CD4-positive, alpha-beta T cell (primary cell): Measurements from ENCODE around the gene FNIP1. TPM values are rescaled to one million over a fixed set of nuclear protein-coding genes. Genes with fewer than 3 reads are reported as not detected.
"Not testable (repeated sequence)": the region's sequence is repeated elsewhere in the genome, so short reads cannot be mapped to it uniquely, and the experiment has no call there.

Source experiments
- ATAC-seq: fragments of 200-7000 bp; cut with Tn5 transposase; one replicate; pipeline ENCODE4 v1.10.0; 2022; ENCODE audit warnings: mild to moderate bottlenecking; ENCODE audit not compliant: poor library complexity
- CTCF ChIA-PET: fragments of 350-600 bp; sonication (Branson Sonifier 250); formaldehyde crosslinking; loops from one replicate; lab custom pipeline; 2021; ENCODE audit warnings: antibody characterized with exemption, inconsistent platforms; lab: Charles Lee
- POLR2A ChIA-PET: fragments of 350-600 bp; sonication (Branson Sonifier 250); formaldehyde crosslinking; loops from one replicate; lab custom pipeline; 2021; ENCODE audit warnings: antibody characterized with exemption, inconsistent platforms; lab: Charles Lee
- DNase-seq, 14 experiments: peaks; one replicate each; pipeline ENCODE4 v3.0.0-alpha.2; 2013 to 2020; ENCODE audit warnings: mixed read lengths in 2 of 14
- H3K27ac ChIP-seq, 2 donors: one replicate each; pipeline versions ENCODE4 v1.5.1 to v1.7.0; 2013; ENCODE audit warnings: low read length in 2 of 2, low read depth in 1 of 2, mild to moderate bottlenecking in 1 of 2
- H3K27me3 ChIP-seq, 2 experiments: 1 replicate in 1 of 2; 2 replicates in 1 of 2; pipeline versions ENCODE4 v1.6.1 to v1.7.0; 2013; ENCODE audit warnings: low read length in 2 of 2, control low read depth in 1 of 2, mild to moderate bottlenecking in 1 of 2, moderate library complexity in 1 of 2; ENCODE audit not compliant: insufficient read depth in 2 of 2, control insufficient read depth in 1 of 2
- H3K36me3 ChIP-seq: one replicate; pipeline ENCODE4 v1.6.1; 2013; ENCODE audit warnings: low read length, control low read depth; ENCODE audit not compliant: insufficient read depth
- H3K4me1 ChIP-seq: one replicate; pipeline ENCODE4 v1.6.1; 2013; ENCODE audit warnings: low read length, control low read depth; ENCODE audit not compliant: insufficient read depth
- H3K4me3 ChIP-seq: one replicate; pipeline ENCODE4 v1.5.1; 2013; ENCODE audit warnings: mild to moderate bottlenecking, low read length, moderate library complexity
- H3K9me3 ChIP-seq, 2 experiments: 1 replicate in 1 of 2; 2 replicates in 1 of 2; pipeline versions ENCODE4 v1.6.1 to v1.7.0; 2013; ENCODE audit warnings: low read length in 2 of 2, mild to moderate bottlenecking in 2 of 2, control low read depth in 1 of 2, moderate library complexity in 1 of 2; ENCODE audit not compliant: control insufficient read depth in 1 of 2, insufficient read depth in 1 of 2
- H3K27ac Mint-ChIP-seq: one replicate; pipeline ENCODE4 v1.8.0; 2020; ENCODE audit warnings: mixed read lengths
- H3K27me3 Mint-ChIP-seq: one replicate; pipeline ENCODE4 v1.8.0; 2021; ENCODE audit warnings: mixed read lengths
- H3K36me3 Mint-ChIP-seq: one replicate; pipeline ENCODE4 v1.8.0; 2021; ENCODE audit warnings: low read depth, mixed read lengths
- H3K4me1 Mint-ChIP-seq: one replicate; pipeline ENCODE4 v1.8.0; 2021; ENCODE audit warnings: low read depth, mixed read lengths
- H3K4me3 Mint-ChIP-seq: one replicate; pipeline ENCODE4 v1.8.0; 2020; ENCODE audit warnings: mild to moderate bottlenecking, mixed read lengths
- H3K9me3 Mint-ChIP-seq: one replicate; pipeline ENCODE4 v1.8.0; 2020; ENCODE audit warnings: mixed read lengths
- intact Hi-C, 2 experiments: fragments of 100-400 bp; cut with DNase I in 1 of 2; cut with micrococcal nuclease in 1 of 2; formaldehyde crosslinking; loops; one replicate each; pipeline versions ENCODE4 v1.15.1 to v1.9.0; 2023 to 2025; cut with DNase I, micrococcal nuclease
- total RNA-seq, 174 experiments: library from RNA in 2 of 174; stranded (reverse) in 2 of 174; gene quantifications; one replicate each; pipeline ENCODE4 v1.2.3 and lab custom pipeline; 2021 to 2026
- TF ChIP-seq, protein P1 (sequence below): fragments of 200-600 bp; IDR thresholded peaks from one replicate; pipeline ENCODE4 v1.8.0; 2022; ENCODE audit warnings: antibody characterized with exemption, mild to moderate bottlenecking

The FNIP1 gene
- total RNA-seq, 2 experiments from 2014 or later: 34.5 to 34.7 TPM

DNA sequence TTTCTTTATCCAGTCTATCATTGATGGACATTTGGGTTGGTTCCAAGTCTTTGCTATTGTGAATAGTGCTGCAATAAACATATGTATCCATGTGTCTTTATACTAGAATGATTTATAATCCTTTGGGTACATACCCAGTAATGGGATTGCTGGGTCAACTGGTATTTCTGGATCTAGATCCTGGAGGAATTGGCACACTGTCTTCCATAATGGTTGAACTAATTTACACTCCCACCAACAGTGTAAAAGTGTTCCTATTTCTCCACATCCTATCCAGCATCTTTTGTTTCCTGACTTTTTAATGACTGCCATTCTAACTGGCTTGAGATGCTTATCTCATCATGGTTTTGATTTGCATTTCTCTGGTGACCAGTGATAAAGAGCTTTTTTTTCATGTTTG is 72.7 kb downstream of the FNIP1 start:
- H3K4me3 Mint-ChIP-seq, H3K27ac ChIP-seq, POLR2A ChIA-PET, ATAC-seq, H3K4me1 Mint-ChIP-seq, H3K36me3 ChIP-seq, DNase-seq, H3K4me3 ChIP-seq, H3K27me3 ChIP-seq, intact Hi-C loops, H3K9me3 ChIP-seq, H3K4me1 ChIP-seq, H3K27ac Mint-ChIP-seq, CTCF ChIA-PET, H3K27me3 Mint-ChIP-seq, H3K9me3 Mint-ChIP-seq: not testable (repeated sequence)
- peaks cover 76% of the 10 kb centered on the region for H3K36me3 Mint-ChIP-seq

DNA sequence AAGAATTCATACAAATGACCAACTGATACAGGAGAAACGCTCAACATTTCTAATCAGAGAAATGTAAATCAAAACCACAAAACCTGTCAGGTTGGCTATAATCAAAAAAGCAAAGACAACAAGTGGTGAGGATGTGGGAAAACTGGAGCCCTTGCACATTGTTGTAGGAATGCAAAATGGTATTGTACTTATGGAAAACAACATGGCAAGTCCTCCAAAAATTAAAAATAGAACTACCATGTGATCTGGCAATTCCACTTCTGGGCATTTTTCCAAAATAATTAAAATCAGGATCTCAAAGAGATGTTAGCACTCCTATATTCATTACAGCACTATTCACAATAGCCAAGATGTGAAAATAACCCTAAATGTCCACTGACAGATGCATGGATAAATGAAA is 76.1 kb downstream of the FNIP1 start:
- ChIA-PET CTCF (no interaction called here), POLR2A (no interaction called here)
- intact Hi-C loops: no loop called here
- Mint-ChIP-seq H3K27me3 (no peaks in the 10 kb centered on the region), H3K27ac (no peak overlapping the region), H3K4me3 (no peak overlapping the region), H3K9me3 (no peaks in the 10 kb centered on the region), H3K36me3 (peaks cover 79% of the 10 kb centered on the region), H3K4me1 (no peaks in the 10 kb centered on the region)
- Histone ChIP-seq H3K4me3 (no peak overlapping the region), H3K9me3 (peaks cover 0 to 3% of the 10 kb centered on the region in 2 experiments), H3K4me1 (no peaks in the 10 kb centered on the region), H3K27me3 (no peaks in the 10 kb centered on the region), H3K27ac (no peak overlapping the region), H3K36me3 (peaks cover 4% of the 10 kb centered on the region)
- no peak for ATAC-seq
- TF ChIP-seq, protein P1, sequence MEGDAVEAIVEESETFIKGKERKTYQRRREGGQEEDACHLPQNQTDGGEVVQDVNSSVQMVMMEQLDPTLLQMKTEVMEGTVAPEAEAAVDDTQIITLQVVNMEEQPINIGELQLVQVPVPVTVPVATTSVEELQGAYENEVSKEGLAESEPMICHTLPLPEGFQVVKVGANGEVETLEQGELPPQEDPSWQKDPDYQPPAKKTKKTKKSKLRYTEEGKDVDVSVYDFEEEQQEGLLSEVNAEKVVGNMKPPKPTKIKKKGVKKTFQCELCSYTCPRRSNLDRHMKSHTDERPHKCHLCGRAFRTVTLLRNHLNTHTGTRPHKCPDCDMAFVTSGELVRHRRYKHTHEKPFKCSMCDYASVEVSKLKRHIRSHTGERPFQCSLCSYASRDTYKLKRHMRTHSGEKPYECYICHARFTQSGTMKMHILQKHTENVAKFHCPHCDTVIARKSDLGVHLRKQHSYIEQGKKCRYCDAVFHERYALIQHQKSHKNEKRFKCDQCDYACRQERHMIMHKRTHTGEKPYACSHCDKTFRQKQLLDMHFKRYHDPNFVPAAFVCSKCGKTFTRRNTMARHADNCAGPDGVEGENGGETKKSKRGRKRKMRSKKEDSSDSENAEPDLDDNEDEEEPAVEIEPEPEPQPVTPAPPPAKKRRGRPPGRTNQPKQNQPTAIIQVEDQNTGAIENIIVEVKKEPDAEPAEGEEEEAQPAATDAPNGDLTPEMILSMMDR: no peak
- DNase-seq: no peak

DNA sequence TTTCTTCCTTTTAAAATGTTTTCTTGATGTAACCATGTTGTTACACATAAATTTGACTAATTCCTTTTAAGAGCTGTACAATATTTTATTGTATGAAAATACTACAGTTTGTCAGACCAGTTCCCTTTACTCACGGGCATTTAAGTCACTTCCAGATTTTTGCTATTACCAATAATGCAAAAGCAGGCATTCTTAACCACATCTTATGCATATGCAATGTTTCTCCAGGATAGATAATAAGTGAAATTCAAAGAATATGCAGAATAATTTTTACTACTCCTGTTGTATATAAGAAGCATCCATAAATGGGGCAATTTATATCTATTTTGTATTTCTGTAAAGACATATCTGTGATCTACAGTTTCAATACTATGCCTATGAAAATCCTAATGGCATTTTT is 77.3 kb downstream of the FNIP1 start:
- Mint-ChIP-seq H3K9me3 (no peaks in the 10 kb centered on the region), H3K27ac (no peak overlapping the region), H3K4me1 (no peaks in the 10 kb centered on the region), H3K27me3 (no peaks in the 10 kb centered on the region), H3K36me3 (peaks cover 76% of the 10 kb centered on the region), H3K4me3 (no peak overlapping the region)
- ChIA-PET CTCF (interaction anchor here (1.0 kb wide), 1 partner anchor 31 kb away, joined by 3 read pairs; no protein-coding TSS in a partner anchor), POLR2A (no interaction called here)
- DNase-seq: no peak
- no peak for ATAC-seq
- H3K27ac ChIP-seq: no peak overlapping the region
- no peaks in the 10 kb centered on the region for H3K4me1 ChIP-seq
- intact Hi-C loops: no loop called here
- peaks cover 4% of the 10 kb centered on the region for H3K36me3 ChIP-seq
- H3K9me3 ChIP-seq: peaks cover 0 to 3% of the 10 kb centered on the region in 2 experiments
- no peaks in the 10 kb centered on the region for H3K27me3 ChIP-seq
- TF ChIP-seq, protein P1: no peak
- H3K4me3 ChIP-seq: no peak overlapping the region

DNA sequence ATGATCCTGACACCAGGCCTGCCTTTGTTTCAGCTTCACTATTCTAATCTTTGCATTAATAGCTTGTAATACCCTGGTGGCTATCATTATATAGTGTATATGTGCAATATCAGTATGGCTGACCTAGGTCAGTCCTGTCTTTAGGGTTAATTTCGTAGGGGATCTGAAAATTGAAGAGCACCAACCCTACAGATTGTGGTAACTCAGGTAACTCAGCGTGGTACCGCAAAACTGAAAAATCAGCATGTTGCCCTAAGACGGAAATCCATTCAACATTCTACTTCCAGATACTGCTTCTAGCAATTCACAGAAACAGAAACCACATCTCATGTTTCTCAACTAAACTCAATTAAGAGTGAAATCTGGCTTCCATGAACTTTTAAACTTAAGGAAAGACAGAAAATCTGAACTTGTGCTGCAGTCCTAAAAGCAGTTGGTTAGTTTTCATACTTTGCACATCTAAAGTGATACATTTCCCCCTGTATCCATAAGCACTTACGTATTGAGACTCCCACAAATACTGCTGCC is 78.3 kb downstream of the FNIP1 start:
- H3K27me3 ChIP-seq: no peaks in the 10 kb centered on the region
- H3K9me3 Mint-ChIP-seq: no peaks in the 10 kb centered on the region
- POLR2A ChIA-PET: no interaction called here
- DNase-seq (no peak), ATAC-seq (no peak)
- H3K9me3 ChIP-seq: peaks cover 0 to 3% of the 10 kb centered on the region in 2 experiments
- H3K27me3 Mint-ChIP-seq: no peaks in the 10 kb centered on the region
- peaks cover 2% of the 10 kb centered on the region for H3K4me1 Mint-ChIP-seq
- TF ChIP-seq, protein P1: no peak
- no peak overlapping the region for H3K27ac Mint-ChIP-seq
- H3K4me3 Mint-ChIP-seq: no peak overlapping the region
- intact Hi-C loops: no loop called here
- no peak overlapping the region for H3K4me3 ChIP-seq
- no peaks in the 10 kb centered on the region for H3K4me1 ChIP-seq
- peaks cover 4% of the 10 kb centered on the region for H3K36me3 ChIP-seq
- no peak overlapping the region for H3K27ac ChIP-seq
- CTCF ChIA-PET: interaction anchor here (0.6 to 0.7 kb wide), 2 partner anchors 13 to 112 kb away, joined by 3 to 4 read pairs; no protein-coding TSS in a partner anchor
- peaks cover 78% of the 10 kb centered on the region for H3K36me3 Mint-ChIP-seq

DNA sequence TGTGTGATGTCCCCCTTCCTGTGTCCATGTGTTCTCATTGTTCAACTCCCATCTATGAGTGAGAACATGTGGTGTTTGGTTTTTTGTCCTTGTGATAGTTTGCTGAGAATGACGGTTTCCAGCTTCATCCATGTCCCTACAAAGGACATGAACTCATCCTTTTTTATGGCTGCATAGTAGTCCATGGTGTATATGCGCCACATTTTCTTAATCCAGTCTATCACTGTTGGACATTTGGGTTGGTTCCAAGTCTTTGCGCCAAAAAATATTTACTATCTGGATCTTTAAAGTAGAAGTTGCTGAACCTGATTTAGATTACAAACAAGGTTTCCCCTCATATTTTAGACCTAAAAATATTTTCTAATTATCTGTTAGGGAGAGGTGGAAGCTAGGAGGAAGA is 79.7 kb downstream of the FNIP1 start:
- CTCF ChIA-PET, POLR2A ChIA-PET, H3K27ac Mint-ChIP-seq, H3K4me1 Mint-ChIP-seq, H3K27me3 Mint-ChIP-seq, H3K4me3 Mint-ChIP-seq, DNase-seq, intact Hi-C loops, ATAC-seq, H3K36me3 ChIP-seq, H3K9me3 ChIP-seq, H3K9me3 Mint-ChIP-seq, H3K27me3 ChIP-seq, H3K4me1 ChIP-seq, H3K4me3 ChIP-seq, H3K27ac ChIP-seq: not testable (repeated sequence)
- H3K36me3 Mint-ChIP-seq: peaks cover 88% of the 10 kb centered on the region
